HEK293T (cell line): ENCODE measurements around the gene CEACAM4.

ENCODE experiments used
- CTCF ChIA-PET: fragments of 350-600 bp; formaldehyde crosslinking; extraction: SDS; loops from one replicate; lab custom pipeline; 2021; ENCODE audit warnings: antibody characterized with exemption, inconsistent platforms; lab: Yijun Ruan, JAX
- POLR2A ChIA-PET: fragments of 350-600 bp; formaldehyde crosslinking; extraction: SDS; loops from one replicate; lab custom pipeline; 2020; ENCODE audit warnings: antibody characterized with exemption, inconsistent platforms; lab: Yijun Ruan, JAX
- DNase-seq: peaks from one replicate; pipeline ENCODE4 v3.0.0; 2012; ENCODE audit warnings: mixed read lengths; ENCODE audit errors: extremely low spot score
- ARNT ChIP-seq: fragments of 450-650 bp; IDR thresholded peaks from 2 replicates; pipeline ENCODE4 v1.6.1; 2017; ENCODE audit warnings: mild to moderate bottlenecking
- BHLHE40 ChIP-seq: fragments of 450-650 bp; IDR thresholded peaks from 2 replicates; pipeline ENCODE4 v1.6.1; 2016; ENCODE audit warnings: mild to moderate bottlenecking, moderate library complexity, borderline replicate concordance
- CTBP1 ChIP-seq: fragments of 450-650 bp; IDR thresholded peaks from 2 replicates; pipeline ENCODE4 v1.6.1; 2016; ENCODE audit warnings: borderline replicate concordance
- ELF4 ChIP-seq: fragments of 450-650 bp; IDR thresholded peaks from 2 replicates; pipeline ENCODE4 v1.6.1; 2017; ENCODE audit warnings: antibody characterized with exemption
- FOXA1 ChIP-seq: fragments of 450-650 bp; IDR thresholded peaks from 2 replicates; pipeline ENCODE4 v1.6.1; 2016; ENCODE audit warnings: mild to moderate bottlenecking
- FOXK2 ChIP-seq: fragments of 450-650 bp; IDR thresholded peaks from 2 replicates; pipeline ENCODE4 v1.6.1; 2016; ENCODE audit warnings: mild to moderate bottlenecking
- FOXM1 ChIP-seq: fragments of 450-650 bp; IDR thresholded peaks from 2 replicates; pipeline ENCODE4 v1.6.1; 2017; ENCODE audit warnings: mild to moderate bottlenecking, borderline replicate concordance
- HDGF ChIP-seq: fragments of 450-650 bp; IDR thresholded peaks from 2 replicates; pipeline ENCODE4 v1.6.1; 2017; ENCODE audit warnings: antibody characterized with exemption, borderline replicate concordance
- L3MBTL2 ChIP-seq: fragments of 450-650 bp; conservative IDR thresholded peaks from 2 replicates; pipeline ENCODE4 v1.6.1; 2016; ENCODE audit warnings: mild to moderate bottlenecking
- LEF1 ChIP-seq: fragments of 450-650 bp; IDR thresholded peaks from 2 replicates; pipeline ENCODE4 v1.6.1; 2017; ENCODE audit warnings: mild to moderate bottlenecking, borderline replicate concordance
- NFRKB ChIP-seq: fragments of 450-650 bp; IDR thresholded peaks from 2 replicates; pipeline ENCODE4 v1.6.1; 2016; ENCODE audit warnings: mild to moderate bottlenecking, moderate library complexity
- PKNOX1 ChIP-seq: fragments of 450-650 bp; IDR thresholded peaks from 2 replicates; pipeline ENCODE4 v1.6.1; 2016
- SP1 ChIP-seq: fragments of 450-650 bp; IDR thresholded peaks from 2 replicates; pipeline ENCODE4 v1.6.1; 2017
- SUZ12 ChIP-seq: fragments of 450-650 bp; IDR thresholded peaks from 2 replicates; pipeline ENCODE4 v1.6.1; 2016; ENCODE audit warnings: mild to moderate bottlenecking
- TARDBP ChIP-seq: fragments of 450-650 bp; IDR thresholded peaks from 2 replicates; pipeline ENCODE4 v1.6.1; 2016
- ZNF384 ChIP-seq: fragments of 450-650 bp; IDR thresholded peaks from 2 replicates; pipeline ENCODE4 v1.6.1; 2016

Gene CEACAM4

GRCh38 chr19:41599175-41599966 lies 27.5 kb downstream of the CEACAM4 start:
- POLR2A ChIA-PET, result no interaction called here

GRCh38 chr19:41597600-41598041 lies 29.3 kb downstream of the CEACAM4 start:
- ChIA-PET POLR2A (no interaction called here), CTCF (no interaction called here)
- DNase-seq, result peak; percentile 78
- TF ChIP-seq CTBP1 (no peak), L3MBTL2 (no peak), NFRKB (no peak), SUZ12 (no peak)

More at GRCh38 chr19:41599175-41599966, 27.5 kb downstream of the CEACAM4 start:
- TF ChIP-seq PKNOX1 (no peak), LEF1 (no peak), CTBP1 (no peak), SUZ12 (no peak), SP1 (no peak), ZNF384 (no peak), ARNT (no peak), FOXM1 (no peak), BHLHE40 (no peak), HDGF (no peak), TARDBP (no peak), L3MBTL2 (no peak), FOXA1 (no peak), FOXK2 (no peak), NFRKB (no peak), ELF4 (no peak)
- DNase-seq, result no peak
- CTCF ChIA-PET, result interaction anchor here (0.9 kb wide), 1 partner anchor 29 kb away, joined by 4 read pairs; no protein-coding TSS in a partner anchor

GRCh38 chr19:41595890-41596280 lies 31.0 kb downstream of the CEACAM4 start:
- ChIA-PET POLR2A (no interaction called here), CTCF (interaction anchor here (0.5 kb wide), 1 partner anchor 310 kb away, joined by 6 read pairs; no protein-coding TSS in a partner anchor)
- no peak for DNase-seq
- TF ChIP-seq NFRKB (no peak), BHLHE40 (no peak), SP1 (no peak), CTBP1 (no peak), TARDBP (no peak), FOXA1 (no peak)

GRCh38 chr19:41595258-41595889 lies 31.5 kb downstream of the CEACAM4 start:
- POLR2A ChIA-PET, result no interaction called here
- DNase-seq, result peak; percentile 59
- CTCF ChIA-PET, result interaction anchor here (0.5 kb wide), 1 partner anchor 310 kb away, joined by 6 read pairs; no protein-coding TSS in a partner anchor
- TF ChIP-seq TARDBP (no peak), LEF1 (no peak), FOXM1 (no peak), CTBP1 (no peak), PKNOX1 (no peak), L3MBTL2 (no peak), ARNT (no peak), SUZ12 (no peak), NFRKB (no peak), FOXK2 (no peak), SP1 (no peak), HDGF (no peak), ELF4 (no peak), FOXA1 (no peak), BHLHE40 (no peak)

GRCh38 chr19:41591951-41592562 lies 34.8 kb downstream of the CEACAM4 start:
- no peak for TF ChIP-seq SUZ12
- no peak for TF ChIP-seq FOXM1
- no peak for TF ChIP-seq SP1
- TF ChIP-seq NFRKB, result no peak
- TF ChIP-seq ARNT, result no peak
- TF ChIP-seq ELF4, result no peak
- no peak for TF ChIP-seq TARDBP
- no peak for TF ChIP-seq L3MBTL2
- no peak for TF ChIP-seq CTBP1
- TF ChIP-seq HDGF, result no peak
- no peak for TF ChIP-seq ZNF384
- no peak for TF ChIP-seq FOXK2
- TF ChIP-seq FOXA1, result no peak
- TF ChIP-seq PKNOX1, result no peak
- no peak for TF ChIP-seq BHLHE40
- no peak for TF ChIP-seq LEF1

More at GRCh38 chr19:41591951-41592562, 34.8 kb downstream of the CEACAM4 start:
- DNase-seq, result no peak
- ChIA-PET CTCF (no interaction called here), POLR2A (no interaction called here)
